Measurements from ENCODE around the gene CDKL2.

- TF ChIP-seq CTCF (conservative IDR thresholded peaks at IDR 0.05 in 1 of 2, IDR thresholded peaks at IDR 0.05 in 1 of 2; ENCODE audit: low read depth in 1 of 2, low read length in 2 of 2) (no peak), EZH2 (IDR thresholded peaks at IDR 0.05; ENCODE audit: low read length, missing control alignments) (no peak)
These were observed 43.6 kb upstream of the CDKL2 start for GRCh38 chr4:75673959-75674328.
